SKM-1 (cell line): ENCODE results near the gene TMEM8B.

Experiments used
- DNase-seq: peaks from one replicate; lab custom pipeline; 2025; ENCODE audit not compliant: unreplicated experiment; lab: John Stamatoyannopoulos, UW

The TMEM8B gene

GRCh38 chr9:35836595-35836994, 7.6 kb downstream of the TMEM8B start:
- DNase-seq, result no peak

- DNase-seq, result no peak
Measured at GRCh38 chr9:35839926-35840325, 10.9 kb downstream of the TMEM8B start.

GRCh38 chr9:35840881-35841644, 12.0 kb downstream of the TMEM8B start:
- DNase-seq, result no peak

- DNase-seq, result no peak
Measured at GRCh38 chr9:35841645-35841900, 12.5 kb downstream of the TMEM8B start.

- no peak for DNase-seq
Measured at GRCh38 chr9:35842020-35842745, 13.2 kb downstream of the TMEM8B start.

GRCh38 chr9:35842795-35843194, 13.8 kb downstream of the TMEM8B start:
- no peak for DNase-seq

- peak; percentile 96 for DNase-seq
Measured at GRCh38 chr9:35844628-35845270, 15.7 kb downstream of the TMEM8B start.

- DNase-seq, result no peak
Measured at GRCh38 chr9:35845824-35846771, 17.1 kb downstream of the TMEM8B start.

GRCh38 chr9:35847792-35848572, 19.0 kb downstream of the TMEM8B start:
- DNase-seq, result no peak

GRCh38 chr9:35852267-35852815, 23.3 kb downstream of the TMEM8B start:
- DNase-seq, result no peak

- DNase-seq, result no peak
Measured at GRCh38 chr9:35852876-35853865, 24.1 kb downstream of the TMEM8B start.

- no peak for DNase-seq
Measured at GRCh38 chr9:35854091-35854762, 25.2 kb downstream of the TMEM8B start.

- DNase-seq, result no peak
Measured at GRCh38 chr9:35856206-35856605, 27.2 kb downstream of the TMEM8B start.

GRCh38 chr9:35856882-35857281, 27.9 kb downstream of the TMEM8B start:
- DNase-seq, result no peak

GRCh38 chr9:35858458-35858857, 29.4 kb downstream of the TMEM8B start:
- no peak for DNase-seq

GRCh38 chr9:35859310-35859989, 30.4 kb downstream of the TMEM8B start:
- DNase-seq, result no peak

- no peak for DNase-seq
Measured at GRCh38 chr9:35859990-35860339, 30.9 kb downstream of the TMEM8B start.
